ENCODE results near the gene FAP.

Gene FAP

GRCh38 chr2:162166745-162167144 is 76.5 kb downstream of the FAP start:
- no peak overlapping the region for H3K4me3 ChIP-seq (replicated peaks in 1 of 2; ENCODE audit: low read depth in 2 of 2, low read length in 2 of 2)
- no peak for TF ChIP-seq CTCF (IDR thresholded peaks at IDR 0.05; ENCODE audit: low read depth, low read length)
- no peak for DNase-seq (ENCODE audit: low read depth in 2 of 2)

GRCh38 chr2:162166174-162166573 is 77.1 kb downstream of the FAP start:
- no peak overlapping the region for H3K4me3 ChIP-seq (replicated peaks in 1 of 2; ENCODE audit: low read depth in 2 of 2, low read length in 2 of 2)
- no peak for TF ChIP-seq CTCF (IDR thresholded peaks at IDR 0.05; ENCODE audit: low read depth, low read length)
- no peak for DNase-seq (ENCODE audit: low read depth in 2 of 2)

- no peak for TF ChIP-seq CTCF (IDR thresholded peaks at IDR 0.05; ENCODE audit: low read depth, low read length)
- H3K4me3 ChIP-seq (replicated peaks in 1 of 2; ENCODE audit: low read depth in 2 of 2, low read length in 2 of 2): no peak overlapping the region
- DNase-seq (ENCODE audit: low read depth in 2 of 2): peak in 1 of 2 donors; percentile 25
Observed at GRCh38 chr2:162164802-162165201, 78.4 kb downstream of the FAP start.

DNA sequence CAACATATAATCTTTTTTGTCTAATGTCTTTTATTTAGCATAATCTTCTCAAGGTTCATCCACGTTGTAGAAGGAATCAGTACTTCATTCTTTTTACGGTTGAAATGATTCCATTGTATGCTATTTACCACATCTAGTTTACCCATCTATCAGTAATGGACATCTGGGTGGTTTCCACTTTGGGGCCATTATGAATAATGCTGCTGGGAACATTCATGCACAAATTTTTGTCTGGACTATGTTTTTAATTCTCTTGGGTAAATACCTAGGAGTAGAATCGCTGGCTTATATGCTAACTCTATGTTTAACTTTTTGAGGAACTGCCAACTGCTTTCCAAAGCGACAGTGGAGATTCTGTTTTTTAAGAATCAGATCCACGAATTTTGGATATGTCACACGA is 83.8 kb downstream of the FAP start:
- DNase-seq (ENCODE audit: low read depth in 2 of 2): no peak
- TF ChIP-seq CTCF (IDR thresholded peaks at IDR 0.05; ENCODE audit: low read depth, low read length): no peak
- H3K4me3 ChIP-seq (replicated peaks in 1 of 2; ENCODE audit: low read depth in 2 of 2, low read length in 2 of 2): no peak overlapping the region

DNA sequence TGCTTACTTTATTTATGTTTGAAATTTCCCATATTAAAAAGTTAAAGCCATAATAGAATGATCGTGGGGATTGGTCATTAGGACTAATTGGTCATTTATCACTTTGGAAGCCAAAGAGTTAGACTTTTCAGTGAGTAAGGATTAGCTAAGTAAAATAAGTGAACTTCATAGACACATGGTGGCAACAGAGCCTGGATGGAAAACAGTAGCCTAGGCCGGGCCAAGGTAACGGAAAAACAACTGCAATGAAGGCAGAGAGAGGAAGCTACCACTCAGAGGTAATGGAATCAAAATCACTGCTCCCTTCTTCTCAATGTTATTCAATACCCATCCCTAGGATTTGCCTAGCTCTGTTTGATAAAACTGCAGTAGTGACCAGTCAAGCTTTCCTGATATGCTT is 87.1 kb downstream of the FAP start:
- no peak overlapping the region for H3K4me3 ChIP-seq (replicated peaks in 1 of 2; ENCODE audit: low read depth in 2 of 2, low read length in 2 of 2)
- no peak for DNase-seq (ENCODE audit: low read depth in 2 of 2)
- TF ChIP-seq CTCF (IDR thresholded peaks at IDR 0.05; ENCODE audit: low read depth, low read length): no peak

DNA sequence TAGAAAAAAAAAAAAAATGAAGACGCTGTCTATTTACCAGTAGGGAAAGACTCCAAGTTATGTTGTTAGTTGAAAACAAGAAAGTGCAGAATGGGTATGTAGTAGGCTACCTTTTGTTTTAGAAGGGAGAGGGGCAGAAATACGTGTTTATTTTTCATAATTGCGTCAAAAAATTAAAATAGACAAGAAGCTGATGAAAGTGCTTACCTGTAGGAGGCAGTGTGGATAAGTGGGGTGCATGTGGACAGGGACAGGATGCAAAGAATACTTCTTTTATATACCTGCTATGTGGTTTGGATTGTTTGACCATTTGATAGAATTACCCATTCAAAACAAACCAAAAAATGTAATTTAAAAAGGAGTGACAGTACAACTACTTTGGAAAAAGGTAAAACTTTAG is 88.2 kb downstream of the FAP start:
- TF ChIP-seq CTCF (IDR thresholded peaks at IDR 0.05; ENCODE audit: low read depth, low read length): peak; percentile 18
- no peak overlapping the region for H3K4me3 ChIP-seq (replicated peaks in 1 of 2; ENCODE audit: low read depth in 2 of 2, low read length in 2 of 2)
- DNase-seq (ENCODE audit: low read depth in 2 of 2): no peak

DNA sequence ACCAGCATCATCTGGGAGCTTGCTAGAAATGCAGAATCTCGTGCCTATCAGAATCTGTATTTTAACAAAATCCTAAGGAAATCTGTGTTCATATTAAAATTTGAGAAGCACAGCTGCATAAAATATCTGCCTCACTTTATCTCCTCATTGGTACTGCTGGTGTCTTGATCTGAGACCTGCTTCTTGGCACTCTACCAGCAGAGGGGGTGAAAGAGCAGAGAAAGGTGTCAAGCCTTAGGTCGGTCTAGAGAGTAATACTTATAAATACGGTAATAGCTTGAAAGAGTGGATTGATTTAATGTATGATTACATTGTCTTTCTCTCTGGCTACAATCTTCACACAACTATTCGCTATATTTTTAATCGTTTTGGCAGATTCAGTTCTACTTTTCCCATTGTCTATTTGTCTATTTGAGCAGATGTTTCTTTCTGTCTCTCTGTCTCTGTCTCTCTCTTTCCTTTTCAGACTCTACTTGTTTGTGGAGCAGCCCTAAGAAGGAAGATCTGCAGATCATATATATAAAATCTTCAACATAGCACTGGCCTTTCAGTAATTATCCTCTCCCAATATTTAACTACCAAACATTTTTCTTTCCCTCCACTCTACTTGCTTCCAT is 89.5 kb downstream of the FAP start:
- peak; percentile 48 to 74 for DNase-seq (ENCODE audit: low read depth in 2 of 2)
- TF ChIP-seq CTCF (IDR thresholded peaks at IDR 0.05; ENCODE audit: low read depth, low read length): peak; percentile 70
- H3K4me3 ChIP-seq (replicated peaks in 1 of 2; ENCODE audit: low read depth in 2 of 2, low read length in 2 of 2): no peak overlapping the region
